ENCODE measurements around the gene DERA. TPM values are rescaled to one million over a fixed set of nuclear protein-coding genes. Genes with fewer than 3 reads are reported as not detected.

The DERA gene
- total RNA-seq, 1 donor from 2014 or later, result 39.3 TPM

- H3K36me3 ChIP-seq (ENCODE audit: control insufficient read depth, insufficient read depth, low read length), result peaks cover 1% of the 10 kb centered on the region
- H3K4me3 ChIP-seq (ENCODE audit: low read depth, low read length), result no peak overlapping the region
- H3K27me3 ChIP-seq (ENCODE audit: control insufficient read depth, insufficient read depth, low read length), result no peaks in the 10 kb centered on the region
- TF ChIP-seq, protein P1, sequence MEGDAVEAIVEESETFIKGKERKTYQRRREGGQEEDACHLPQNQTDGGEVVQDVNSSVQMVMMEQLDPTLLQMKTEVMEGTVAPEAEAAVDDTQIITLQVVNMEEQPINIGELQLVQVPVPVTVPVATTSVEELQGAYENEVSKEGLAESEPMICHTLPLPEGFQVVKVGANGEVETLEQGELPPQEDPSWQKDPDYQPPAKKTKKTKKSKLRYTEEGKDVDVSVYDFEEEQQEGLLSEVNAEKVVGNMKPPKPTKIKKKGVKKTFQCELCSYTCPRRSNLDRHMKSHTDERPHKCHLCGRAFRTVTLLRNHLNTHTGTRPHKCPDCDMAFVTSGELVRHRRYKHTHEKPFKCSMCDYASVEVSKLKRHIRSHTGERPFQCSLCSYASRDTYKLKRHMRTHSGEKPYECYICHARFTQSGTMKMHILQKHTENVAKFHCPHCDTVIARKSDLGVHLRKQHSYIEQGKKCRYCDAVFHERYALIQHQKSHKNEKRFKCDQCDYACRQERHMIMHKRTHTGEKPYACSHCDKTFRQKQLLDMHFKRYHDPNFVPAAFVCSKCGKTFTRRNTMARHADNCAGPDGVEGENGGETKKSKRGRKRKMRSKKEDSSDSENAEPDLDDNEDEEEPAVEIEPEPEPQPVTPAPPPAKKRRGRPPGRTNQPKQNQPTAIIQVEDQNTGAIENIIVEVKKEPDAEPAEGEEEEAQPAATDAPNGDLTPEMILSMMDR (IDR thresholded peaks at IDR 0.05; ENCODE audit: insufficient read depth, low read length, poor library complexity, severe bottlenecking), result peak; percentile 70
- peak; percentile 26 for DNase-seq (ENCODE audit: low read depth)
These were observed 68.3 kb downstream of the DERA start for GRCh38 chr12:15979096-15980092.

- DNase-seq (ENCODE audit: low read depth), result no peak
These were observed 70.9 kb downstream of the DERA start for GRCh38 chr12:15982071-15982470.

DNA sequence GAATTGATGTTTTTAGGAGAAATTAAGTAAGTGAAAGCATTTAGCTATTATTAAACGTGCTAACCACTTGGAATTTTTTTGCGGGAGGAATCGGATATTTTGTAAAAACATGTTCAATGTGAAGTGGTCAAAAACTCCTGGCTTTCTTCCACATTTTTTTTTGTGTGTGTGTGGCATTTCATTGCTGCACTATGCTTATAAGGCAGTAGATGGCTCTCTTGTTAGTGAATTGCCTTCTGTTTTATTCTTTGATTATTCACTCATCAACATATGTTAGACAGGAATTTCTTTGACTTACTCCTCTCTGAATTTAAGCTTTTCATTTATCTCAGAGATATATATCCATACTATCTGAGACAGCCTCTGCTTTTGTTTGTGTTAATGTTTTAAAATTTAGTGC, 71.3 kb downstream of the DERA start:
- TF ChIP-seq, protein P1 (IDR thresholded peaks at IDR 0.05; ENCODE audit: insufficient read depth, low read length, poor library complexity, severe bottlenecking), result peak; percentile 46
- H3K27me3 ChIP-seq (ENCODE audit: control insufficient read depth, insufficient read depth, low read length), result no peaks in the 10 kb centered on the region
- no peak overlapping the region for H3K4me3 ChIP-seq (ENCODE audit: low read depth, low read length)
- H3K36me3 ChIP-seq (ENCODE audit: control insufficient read depth, insufficient read depth, low read length), result peaks cover 1% of the 10 kb centered on the region
- no peak for DNase-seq (ENCODE audit: low read depth)

More at GRCh38 chr12:15982071-15982470, 70.9 kb downstream of the DERA start:
- no peaks in the 10 kb centered on the region for H3K27me3 ChIP-seq (ENCODE audit: control insufficient read depth, insufficient read depth, low read length)
- TF ChIP-seq, protein P1 (IDR thresholded peaks at IDR 0.05; ENCODE audit: insufficient read depth, low read length, poor library complexity, severe bottlenecking), result no peak
- peaks cover 1% of the 10 kb centered on the region for H3K36me3 ChIP-seq (ENCODE audit: control insufficient read depth, insufficient read depth, low read length)
- H3K4me3 ChIP-seq (ENCODE audit: low read depth, low read length), result no peak overlapping the region

DNA sequence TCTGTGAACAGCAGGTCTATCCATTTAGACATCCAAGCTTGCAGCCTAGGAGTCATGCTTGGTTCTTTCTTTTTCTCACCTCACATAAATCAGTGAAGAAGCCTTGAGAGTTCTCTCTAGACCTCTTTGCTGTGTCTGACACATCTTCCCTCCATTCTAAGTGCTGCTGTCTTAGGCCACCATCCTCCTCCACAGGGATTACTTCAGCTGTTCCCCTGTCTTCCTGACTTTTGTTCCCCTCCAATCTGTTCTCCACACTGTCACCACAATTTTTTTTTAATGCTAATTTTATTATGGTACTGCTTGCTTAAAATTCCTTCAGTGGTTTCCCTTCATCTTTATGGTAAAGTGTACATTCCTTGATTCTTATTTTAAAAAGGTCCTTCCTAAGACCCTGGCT, 71.8 kb downstream of the DERA start:
- TF ChIP-seq, protein P1 (IDR thresholded peaks at IDR 0.05; ENCODE audit: insufficient read depth, low read length, poor library complexity, severe bottlenecking), result no peak
- Histone ChIP-seq H3K36me3 (ENCODE audit: control insufficient read depth, insufficient read depth, low read length) (peaks cover 1% of the 10 kb centered on the region), H3K27me3 (ENCODE audit: control insufficient read depth, insufficient read depth, low read length) (no peaks in the 10 kb centered on the region), H3K4me3 (ENCODE audit: low read depth, low read length) (no peak overlapping the region)
- no peak for DNase-seq (ENCODE audit: low read depth)

- TF ChIP-seq, protein P1 (IDR thresholded peaks at IDR 0.05; ENCODE audit: insufficient read depth, low read length, poor library complexity, severe bottlenecking), result no peak
These were observed 73.1 kb downstream of the DERA start for GRCh38 chr12:15984097-15984800.

More at GRCh38 chr12:15984097-15984800, 73.1 kb downstream of the DERA start:
- peaks cover 1% of the 10 kb centered on the region for H3K36me3 ChIP-seq (ENCODE audit: control insufficient read depth, insufficient read depth, low read length)
- H3K27me3 ChIP-seq (ENCODE audit: control insufficient read depth, insufficient read depth, low read length), result no peaks in the 10 kb centered on the region
- no peak for DNase-seq (ENCODE audit: low read depth)
- no peak overlapping the region for H3K4me3 ChIP-seq (ENCODE audit: low read depth, low read length)
